ENCODE measurements around the gene DTX1. TPM values are rescaled to one million over a fixed set of nuclear protein-coding genes. Genes with fewer than 3 reads are reported as not detected.

Gene DTX1
- total and polyA plus RNA-seq, 2 donors (not counting 3 experiments of a cell fraction or from before 2014, with no cell fraction given) = 0.06 to 0.22 TPM

DNA sequence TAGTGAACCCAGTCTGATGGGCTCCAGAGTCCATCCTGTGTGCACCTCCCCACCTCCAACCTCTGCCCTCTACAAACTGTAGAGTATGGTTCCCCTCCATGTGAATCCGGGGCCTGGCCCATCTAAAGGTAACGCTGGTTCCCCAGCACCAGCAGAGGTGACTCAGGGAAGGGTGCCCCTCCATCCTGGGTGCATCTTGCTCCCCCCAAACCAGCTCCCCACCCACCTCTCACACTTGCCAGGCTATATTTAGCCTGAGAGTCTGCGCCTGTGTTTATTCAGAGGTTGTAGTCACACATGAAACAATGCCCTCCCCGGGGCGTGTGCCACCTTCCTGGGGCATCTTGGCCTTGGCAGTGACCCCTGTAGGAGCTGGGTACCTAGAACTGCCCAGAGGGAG is 52.8 kb downstream of the DTX1 start:
- no peaks in the 10 kb centered on the region for H3K79me2 ChIP-seq (ENCODE audit: control insufficient read depth, insufficient read depth, low read length)
- peaks cover 0 to 1% of the 10 kb centered on the region in 2 experiments for H3K27me3 ChIP-seq (ENCODE audit: control insufficient read depth in 2 of 2, insufficient read depth in 2 of 2, low read length in 2 of 2)
- no TSS peak for BruUV-seq (replicated peaks)
- H4K20me1 ChIP-seq (replicated peaks; ENCODE audit: control insufficient read depth, extremely low read depth, insufficient read depth, low read length) = no peaks in the 10 kb centered on the region
- H3K4me1 ChIP-seq (ENCODE audit: control insufficient read depth, extremely low read depth, insufficient read depth, low read length) = no peaks in the 10 kb centered on the region
- no peak for TF ChIP-seq POLR2AphosphoS5 (IDR thresholded peaks at IDR 0.05; ENCODE audit: insufficient read depth, low read depth, low read length)
- TF ChIP-seq EZH2 (IDR thresholded peaks at IDR 0.05; ENCODE audit: borderline replicate concordance, low read depth, low read length, severe bottlenecking) = no peak
- TF ChIP-seq POLR2A (IDR thresholded peaks at IDR 0.05; ENCODE audit: low read depth, low read length) = no peak
- no peak for TF ChIP-seq GATA2 (IDR thresholded peaks at IDR 0.05; ENCODE audit: insufficient read depth, insufficient read length, low read depth, low read length)
- TF ChIP-seq FOS (IDR thresholded peaks at IDR 0.05; ENCODE audit: borderline replicate concordance, insufficient read depth, low read length) = no peak
- TF ChIP-seq, protein P1, sequence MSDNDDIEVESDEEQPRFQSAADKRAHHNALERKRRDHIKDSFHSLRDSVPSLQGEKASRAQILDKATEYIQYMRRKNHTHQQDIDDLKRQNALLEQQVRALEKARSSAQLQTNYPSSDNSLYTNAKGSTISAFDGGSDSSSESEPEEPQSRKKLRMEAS (IDR thresholded peaks at IDR 0.05; ENCODE audit: insufficient read depth, insufficient read length) = no peak
- TF ChIP-seq, protein P2, sequence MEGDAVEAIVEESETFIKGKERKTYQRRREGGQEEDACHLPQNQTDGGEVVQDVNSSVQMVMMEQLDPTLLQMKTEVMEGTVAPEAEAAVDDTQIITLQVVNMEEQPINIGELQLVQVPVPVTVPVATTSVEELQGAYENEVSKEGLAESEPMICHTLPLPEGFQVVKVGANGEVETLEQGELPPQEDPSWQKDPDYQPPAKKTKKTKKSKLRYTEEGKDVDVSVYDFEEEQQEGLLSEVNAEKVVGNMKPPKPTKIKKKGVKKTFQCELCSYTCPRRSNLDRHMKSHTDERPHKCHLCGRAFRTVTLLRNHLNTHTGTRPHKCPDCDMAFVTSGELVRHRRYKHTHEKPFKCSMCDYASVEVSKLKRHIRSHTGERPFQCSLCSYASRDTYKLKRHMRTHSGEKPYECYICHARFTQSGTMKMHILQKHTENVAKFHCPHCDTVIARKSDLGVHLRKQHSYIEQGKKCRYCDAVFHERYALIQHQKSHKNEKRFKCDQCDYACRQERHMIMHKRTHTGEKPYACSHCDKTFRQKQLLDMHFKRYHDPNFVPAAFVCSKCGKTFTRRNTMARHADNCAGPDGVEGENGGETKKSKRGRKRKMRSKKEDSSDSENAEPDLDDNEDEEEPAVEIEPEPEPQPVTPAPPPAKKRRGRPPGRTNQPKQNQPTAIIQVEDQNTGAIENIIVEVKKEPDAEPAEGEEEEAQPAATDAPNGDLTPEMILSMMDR (IDR thresholded peaks at IDR 0.05; ENCODE audit: extremely low read depth in 1 of 2, insufficient read depth in 1 of 2, low read depth in 1 of 2, low read length in 2 of 2) = no peak
- no peak for TF ChIP-seq MYC (IDR thresholded peaks at IDR 0.05; ENCODE audit: low read depth, low read length)
- TF ChIP-seq JUN (IDR thresholded peaks at IDR 0.05; ENCODE audit: borderline replicate concordance, insufficient read depth, insufficient read length, low read depth) = no peak
- CTCF ChIA-PET = interaction anchor here (1.2 to 1.7 kb wide), 3 partner anchors 12 to 316 kb away, joined by 4 to 6 read pairs (median 4); no protein-coding TSS in a partner anchor
- H3K4me2 ChIP-seq (ENCODE audit: insufficient read depth, low read length) = no peak overlapping the region
- no peak overlapping the region for H3K4me3 ChIP-seq (replicated peaks in 1 of 3; ENCODE audit: insufficient read depth in 1 of 3, low read depth in 1 of 3, low read length in 3 of 3)
- POLR2A ChIA-PET = interaction anchor here (0.7 kb wide), 1 partner anchor 687 kb away, joined by 5 read pairs; no protein-coding TSS in a partner anchor
- no peak for DNase-seq (ENCODE audit: low read depth, low spot score)
- H3K27ac ChIP-seq (ENCODE audit: insufficient read depth, low read depth, low read length) = no peak overlapping the region
- FAIRE-seq = no peak
- dilution Hi-C loops (cut with MboI; ENCODE audit: extremely low pct_ligation_motif_present, low sequenced_read_pairs) (no loop called here), intact Hi-C loops (cut with micrococcal nuclease) (no loop called here)
- no peaks in the 10 kb centered on the region for H3K9me3 ChIP-seq (replicated peaks; ENCODE audit: control insufficient read depth, insufficient read depth, low read length)
- no peak overlapping the region for H2AFZ ChIP-seq (ENCODE audit: low read depth, low read length)
- H3K36me3 ChIP-seq (ENCODE audit: control insufficient read depth in 2 of 2, extremely low read depth in 1 of 2, insufficient read depth in 2 of 2, low read length in 2 of 2) = no peaks in the 10 kb centered on the region
- H3K9ac ChIP-seq (replicated peaks; ENCODE audit: extremely low read depth, insufficient read depth, low read length) = no peak overlapping the region
- no peaks in the 10 kb centered on the region for H3K9me1 ChIP-seq (replicated peaks; ENCODE audit: control insufficient read depth, extremely low read depth, insufficient read depth, low read length)
